IMR-90 (cell line): ENCODE results near the gene MRPL11. TPM values are rescaled to one million over a fixed set of nuclear protein-coding genes. Genes with fewer than 3 reads are reported as not detected.

Source experiments
- ATAC-seq: fragments of 200-7000 bp; cut with Tn5 transposase; 2 replicates; pipeline ENCODE4 v1.9.1; 2020; ENCODE audit warnings: low read depth, mild to moderate bottlenecking, moderate library complexity
- BruUV-seq: library from RNA; stranded (reverse); fragments of 400-500 nt; replicated peaks from 2 replicates; lab custom pipeline; 2021; lab: Mats Ljungman, UMichigan
- CTCF ChIA-PET: fragments of 300-600 bp; formaldehyde crosslinking; extraction: SDS; loops from one replicate; lab custom pipeline; 2021; ENCODE audit warnings: antibody characterized with exemption; lab: Yijun Ruan, JAX
- POLR2A ChIA-PET: fragments of 300-600 bp; sonication (Branson Sonifier 250); formaldehyde crosslinking; loops from one replicate; lab custom pipeline; 2022; ENCODE audit warnings: antibody characterized with exemption; ENCODE audit not compliant: unreplicated experiment; lab: Charles Lee
- DNase-seq: peaks from one replicate; pipeline ENCODE4 v3.0.0; 2013
- H2AFZ ChIP-seq: replicated peaks from 2 replicates; pipeline ENCODE3; 2013; ENCODE audit warnings: low read length, mild to moderate bottlenecking; ENCODE audit not compliant: poor library complexity
- H2AK5ac ChIP-seq: 2 replicates; pipeline ENCODE4 v1.6.1; 2013; ENCODE audit warnings: low read depth, low read length, inconsistent platforms
- H2AK9ac ChIP-seq: replicated peaks from 2 replicates; pipeline ENCODE3; 2013; ENCODE audit warnings: mild to moderate bottlenecking, low read depth, low read length, moderate library complexity; ENCODE audit not compliant: poor library complexity
- H2BK120ac ChIP-seq: 2 replicates; pipeline ENCODE4 v1.6.1; 2013; ENCODE audit warnings: low read depth, low read length, inconsistent platforms
- H2BK15ac ChIP-seq: 3 replicates; pipeline ENCODE4 v1.6.1; 2013; ENCODE audit warnings: low read depth, low read length, inconsistent platforms
- H2BK20ac ChIP-seq: 2 replicates; pipeline ENCODE4 v1.6.1; 2013; ENCODE audit warnings: low read depth, mild to moderate bottlenecking, inconsistent platforms, low read length, moderate library complexity
- H2BK5ac ChIP-seq: 2 replicates; pipeline ENCODE4 v1.6.1; 2013; ENCODE audit warnings: mild to moderate bottlenecking, low read depth, low read length, inconsistent platforms; ENCODE audit not compliant: poor library complexity, severe bottlenecking
- H3K14ac ChIP-seq: replicated peaks from 2 replicates; pipeline ENCODE4 v1.6.1; 2013; ENCODE audit warnings: low read depth, low read length, inconsistent platforms
- H3K18ac ChIP-seq: 2 replicates; pipeline ENCODE4 v1.6.1; 2013; ENCODE audit warnings: low read depth, low read length, control low read depth
- H3K23ac ChIP-seq: 2 replicates; pipeline ENCODE4 v1.6.1; 2013; ENCODE audit warnings: low read depth, low read length, inconsistent platforms
- H3K27ac ChIP-seq: 2 replicates; pipeline ENCODE4 v1.5.1; 2013; ENCODE audit warnings: mild to moderate bottlenecking, control low read depth, low read length; ENCODE audit not compliant: insufficient read depth
- H3K27me3 ChIP-seq: 2 replicates; pipeline ENCODE4 v1.6.1; 2013; ENCODE audit warnings: low read length; ENCODE audit not compliant: control insufficient read depth, insufficient read depth
- H3K36me3 ChIP-seq: 2 replicates; pipeline ENCODE4 v1.6.1; 2013; ENCODE audit warnings: low read length, mixed read lengths; ENCODE audit not compliant: control insufficient read depth, insufficient read depth
- H3K4ac ChIP-seq: 2 replicates; pipeline ENCODE4 v1.6.1; 2013; ENCODE audit warnings: low read depth, low read length, inconsistent platforms
- H3K4me1 ChIP-seq: 2 replicates; pipeline ENCODE4 v1.6.1; 2013; ENCODE audit warnings: low read length, mixed read lengths; ENCODE audit not compliant: control insufficient read depth, insufficient read depth
- H3K4me2 ChIP-seq: 2 replicates; pipeline ENCODE4 v1.6.1; 2013; ENCODE audit warnings: low read depth, mild to moderate bottlenecking, control low read depth, low read length, moderate library complexity
- H3K4me3 ChIP-seq: 2 replicates; pipeline ENCODE4 v1.5.1; 2013; ENCODE audit warnings: low read depth, mild to moderate bottlenecking, control low read depth, low read length, moderate library complexity; ENCODE audit not compliant: insufficient read depth
- H3K56ac ChIP-seq: 2 replicates; pipeline ENCODE4 v1.6.1; 2013; ENCODE audit warnings: low read length, inconsistent platforms; ENCODE audit not compliant: insufficient read depth; ENCODE audit errors: extremely low read depth
- H3K79me1 ChIP-seq, 2 experiments: 2 replicates each; pipeline ENCODE4 v1.6.1; 2013; ENCODE audit warnings: low read length in 2 of 2, inconsistent platforms in 1 of 2, low read depth in 1 of 2
- H3K9ac ChIP-seq: 2 replicates; pipeline ENCODE4 v1.6.1; 2013; ENCODE audit warnings: low read depth, low read length, control low read depth
- H3K9me1 ChIP-seq: 2 replicates; pipeline ENCODE4 v1.6.1; 2013; ENCODE audit warnings: low read length, inconsistent platforms; ENCODE audit not compliant: insufficient read depth
- H3K9me3 ChIP-seq: 2 replicates; pipeline ENCODE4 v1.6.1; 2013; ENCODE audit warnings: low read length; ENCODE audit not compliant: control insufficient read depth, insufficient read depth
- H4K20me1 ChIP-seq: 2 replicates; pipeline ENCODE4 v1.6.1; 2013; ENCODE audit warnings: low read length, inconsistent platforms; ENCODE audit not compliant: insufficient read depth
- H4K5ac ChIP-seq: 2 replicates; pipeline ENCODE4 v1.6.1; 2013; ENCODE audit warnings: mild to moderate bottlenecking, low read depth, low read length, control low read depth
- H4K8ac ChIP-seq, 2 experiments: 2 replicates each; pipeline ENCODE4 v1.6.1; 2013; ENCODE audit warnings: low read depth in 2 of 2, low read length in 2 of 2, control low read depth in 1 of 2, inconsistent platforms in 1 of 2
- H4K91ac ChIP-seq: 2 replicates; pipeline ENCODE4 v1.6.1; 2013; ENCODE audit warnings: low read depth, low read length, inconsistent platforms; ENCODE audit not compliant: insufficient read depth
- WGBS, 2 experiments: methylation state at CpG; one replicate each; pipeline versions ENCODE4 v1.1.5 to v1.1.7; 2013; ENCODE audit warnings: missing lambda C conversion rate in 2 of 2; ENCODE audit not compliant: insufficient read length in 1 of 2; ENCODE audit errors: extremely low coverage in 2 of 2; 5-methylcytosine and 5-hydroxymethylcytosine counted together
- dilution Hi-C: fragments of 300-500 bp; cut with HindIII; formaldehyde crosslinking; loops from one replicate; pipeline ENCODE4 v1.14.3; 2018; ENCODE audit warnings: low sequenced_read_pairs; ENCODE audit not compliant: unreplicated experiment
- in situ Hi-C: fragments of 300-500 bp; cut with MboI; formaldehyde crosslinking; loops from 3 replicates; pipeline ENCODE4 v1.14.3; 2019; ENCODE audit warnings: low sequenced_read_pairs, inconsistent platforms, mixed read lengths
- intact Hi-C: fragments of 100-400 bp; cut with micrococcal nuclease; formaldehyde crosslinking; loops from 2 replicates; pipeline ENCODE4 v1.10.0; 2022
- polyA plus RNA-seq, 3 experiments: library from polyadenylated mRNA; depleted of rRNA; stranded (reverse); fragments of >200 nt; gene quantifications; 2 replicates each; pipeline ENCODE4 v1.2.3, GENCODE V29; 2012; ENCODE audit warnings: low replicate concordance in 1 of 3
- total RNA-seq: library from RNA; depleted of rRNA; stranded (reverse); fragments of >200 nt; gene quantifications from 2 replicates; pipeline ENCODE4 v1.2.3, GENCODE V29; 2012
- TF ChIP-seq, protein P1 (sequence below): fragments of 150-350 bp; IDR thresholded peaks from 2 replicates; pipeline ENCODE4 v1.6.1; 2016; ENCODE audit warnings: low read depth, mild to moderate bottlenecking, low read length, moderate library complexity, borderline replicate concordance

Gene MRPL11
- total and polyA plus RNA-seq, 2 of the 4 experiments (the other 2 are of a cell fraction), result 45.5 to 45.6 TPM

DNA sequence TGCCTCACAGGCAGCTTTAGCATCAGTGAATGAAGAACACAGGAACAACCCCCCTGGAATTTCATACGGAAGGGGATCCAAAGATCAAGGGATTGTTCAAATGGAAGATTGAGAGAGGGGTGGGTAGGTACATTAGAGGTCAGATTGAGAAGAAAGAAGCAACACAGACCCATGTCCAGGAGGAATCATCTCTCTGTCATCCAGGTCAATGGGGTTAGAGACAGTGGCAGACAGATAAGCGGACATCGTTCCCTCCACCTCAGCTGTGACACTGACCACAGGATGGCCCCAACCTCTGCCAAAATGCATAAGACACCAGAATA is 19.7 kb downstream of the MRPL11 start:
- DNase-seq (no peak), ATAC-seq (no peak)
- peaks cover 0 to 31% of the 10 kb centered on the region in 2 experiments; a peak in 2 of 4 replicates for H3K79me1 ChIP-seq
- peaks cover 6% of the 10 kb centered on the region for H3K27me3 ChIP-seq
- BruUV-seq, result no TSS peak
- no peak overlapping the region for H2AK9ac ChIP-seq
- H3K4me1 ChIP-seq, result peaks cover 3% of the 10 kb centered on the region; the same call in 1 of the 2 replicates
- no peak overlapping the region for H2BK15ac ChIP-seq
- no peak overlapping the region for H3K14ac ChIP-seq
- H2BK120ac ChIP-seq, result no peak overlapping the region
- H3K9ac ChIP-seq, result no peak overlapping the region
- dilution Hi-C loops (no loop called here), in situ Hi-C loops (no loop called here), intact Hi-C loops (no loop called here)
- H4K5ac ChIP-seq, result no peak overlapping the region
- H3K36me3 ChIP-seq, result peaks cover 1% of the 10 kb centered on the region; the same call in 1 of the 2 replicates
- H3K4me2 ChIP-seq, result no peak overlapping the region
- H2BK5ac ChIP-seq, result no peak overlapping the region
- no peak overlapping the region for H3K4ac ChIP-seq
- POLR2A ChIA-PET, result no interaction called here
- H3K18ac ChIP-seq, result no peak overlapping the region
- H3K23ac ChIP-seq, result no peak overlapping the region
- no peak overlapping the region for H3K56ac ChIP-seq
- H2AK5ac ChIP-seq, result no peak overlapping the region
- H3K27ac ChIP-seq, result no peak overlapping the region
- CTCF ChIA-PET, result no interaction called here
- TF ChIP-seq, protein P1, sequence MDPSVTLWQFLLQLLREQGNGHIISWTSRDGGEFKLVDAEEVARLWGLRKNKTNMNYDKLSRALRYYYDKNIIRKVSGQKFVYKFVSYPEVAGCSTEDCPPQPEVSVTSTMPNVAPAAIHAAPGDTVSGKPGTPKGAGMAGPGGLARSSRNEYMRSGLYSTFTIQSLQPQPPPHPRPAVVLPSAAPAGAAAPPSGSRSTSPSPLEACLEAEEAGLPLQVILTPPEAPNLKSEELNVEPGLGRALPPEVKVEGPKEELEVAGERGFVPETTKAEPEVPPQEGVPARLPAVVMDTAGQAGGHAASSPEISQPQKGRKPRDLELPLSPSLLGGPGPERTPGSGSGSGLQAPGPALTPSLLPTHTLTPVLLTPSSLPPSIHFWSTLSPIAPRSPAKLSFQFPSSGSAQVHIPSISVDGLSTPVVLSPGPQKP, result no peak
- no peak overlapping the region for H2BK20ac ChIP-seq
- no peak overlapping the region for H4K8ac ChIP-seq
- H4K20me1 ChIP-seq, result peaks cover 52% of the 10 kb centered on the region
- peaks cover 28% of the 10 kb centered on the region for H3K9me1 ChIP-seq
- H2AFZ ChIP-seq, result peak overlapping the region; percentile 14
- no peak overlapping the region for H4K91ac ChIP-seq
- no peaks in the 10 kb centered on the region for H3K9me3 ChIP-seq
- H3K4me3 ChIP-seq, result no peak overlapping the region
- WGBS, 2 experiments, result no CpG with 5 or more reads among the region's 3 CpGs
